GM18907 (cell line): ENCODE results near the gene TTLL10.

ENCODE experiments used
- ATAC-seq: cut with Tn5 transposase; IDR thresholded peaks from one replicate; pipeline ENCODE4 v1.9.1; 2021; ENCODE audit warnings: mild to moderate bottlenecking, moderate library complexity; ENCODE audit not compliant: unreplicated experiment

Gene TTLL10

GRCh38 chr1:1217621-1218523 is 44.2 kb downstream of the TTLL10 start:
- no peak for ATAC-seq

GRCh38 chr1:1218524-1219200 is 45.0 kb downstream of the TTLL10 start:
- ATAC-seq: no peak

- ATAC-seq: no peak
These were observed 45.7 kb downstream of the TTLL10 start for GRCh38 chr1:1219341-1219740.

GRCh38 chr1:1220197-1220596 is 46.5 kb downstream of the TTLL10 start:
- ATAC-seq: no peak

GRCh38 chr1:1221887-1222574 is 48.4 kb downstream of the TTLL10 start:
- ATAC-seq: no peak

GRCh38 chr1:1222575-1223225 is 49.0 kb downstream of the TTLL10 start:
- no peak for ATAC-seq

GRCh38 chr1:1223321-1223720 is 49.6 kb downstream of the TTLL10 start:
- no peak for ATAC-seq

GRCh38 chr1:1223891-1224290 is 50.2 kb downstream of the TTLL10 start:
- no peak for ATAC-seq

GRCh38 chr1:1225238-1225845 is 51.7 kb downstream of the TTLL10 start:
- no peak for ATAC-seq

GRCh38 chr1:1225913-1226312 is 52.2 kb downstream of the TTLL10 start:
- no peak for ATAC-seq

- no peak for ATAC-seq
These were observed 53.1 kb downstream of the TTLL10 start for GRCh38 chr1:1226566-1227362.

- ATAC-seq: no peak
These were observed 53.7 kb downstream of the TTLL10 start for GRCh38 chr1:1227386-1227785.

GRCh38 chr1:1228187-1228586 is 54.5 kb downstream of the TTLL10 start:
- ATAC-seq: no peak

- ATAC-seq: no peak
These were observed 55.1 kb downstream of the TTLL10 start for GRCh38 chr1:1228596-1229321.

- no peak for ATAC-seq
These were observed 56.1 kb downstream of the TTLL10 start for GRCh38 chr1:1229770-1230169.

- ATAC-seq: no peak
These were observed 57.1 kb downstream of the TTLL10 start for GRCh38 chr1:1230656-1231399.

- peak; percentile 84 for ATAC-seq
These were observed 57.9 kb downstream of the TTLL10 start, which contains the start of gene SDF4 for GRCh38 chr1:1231400-1232207. SDF4 (minus strand) TSS chr1:1232001; CDS start chr1:1228772, 3,229 bp downstream.
